Stimulated activated naive CD4-positive, alpha-beta T cell (primary cell): ENCODE measurements around the gene ACSL6.

Experiments
- DNase-seq, 6 experiments: peaks; one replicate each; lab custom pipeline; 2025; lab: John Stamatoyannopoulos, UW

The ACSL6 gene

DNA sequence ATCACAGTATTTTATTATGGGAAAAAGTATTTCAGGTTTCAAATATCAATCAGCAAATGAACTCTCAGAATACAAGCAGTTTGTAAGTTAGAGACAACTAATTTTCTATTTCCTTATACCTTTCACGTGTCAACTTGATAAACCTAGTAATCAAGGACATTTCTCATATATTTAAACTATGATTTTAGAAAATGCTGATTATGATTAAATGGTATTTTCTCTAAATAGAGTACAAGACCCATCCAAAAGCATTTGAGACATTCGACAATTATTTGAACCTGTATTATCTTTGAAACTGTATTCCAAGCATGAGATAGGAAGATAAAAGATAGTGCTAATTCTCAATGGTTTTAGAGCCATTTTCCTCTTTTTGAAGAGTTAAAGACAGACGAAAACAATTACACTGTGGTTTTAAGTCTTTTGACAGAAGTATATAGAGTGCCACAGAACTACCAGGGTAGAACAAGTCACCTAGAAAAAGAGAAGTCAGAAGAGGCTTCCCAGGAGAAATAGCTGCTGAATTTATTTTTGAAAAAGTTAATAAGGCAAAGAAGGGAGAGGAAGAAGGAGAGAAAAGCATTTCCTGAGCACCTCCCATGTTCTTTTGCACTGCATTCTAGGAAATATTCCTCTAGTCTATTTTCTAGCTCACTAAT, 71.6 kb downstream of the ACSL6 start:
- DNase-seq = no peak

DNA sequence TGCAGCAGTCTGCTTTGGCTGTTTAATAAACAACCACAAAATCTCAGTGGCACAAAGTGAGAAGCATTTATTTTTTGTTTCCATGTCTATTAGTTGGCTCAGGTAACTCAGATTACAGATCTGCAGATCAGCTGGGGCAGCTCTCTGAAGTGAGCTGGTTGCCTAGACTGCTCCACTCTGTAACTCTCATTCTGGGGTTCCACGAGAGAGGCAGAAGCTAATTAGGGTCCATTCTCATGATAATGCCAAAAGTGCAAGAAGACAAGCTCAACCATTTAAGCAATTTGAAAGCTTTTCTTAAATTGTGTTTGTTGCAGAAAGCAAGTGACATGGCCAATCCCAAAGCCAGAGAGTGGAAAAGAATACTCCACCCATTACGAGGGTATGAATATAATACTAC, 79.2 kb downstream of the ACSL6 start:
- DNase-seq = no peak

DNA sequence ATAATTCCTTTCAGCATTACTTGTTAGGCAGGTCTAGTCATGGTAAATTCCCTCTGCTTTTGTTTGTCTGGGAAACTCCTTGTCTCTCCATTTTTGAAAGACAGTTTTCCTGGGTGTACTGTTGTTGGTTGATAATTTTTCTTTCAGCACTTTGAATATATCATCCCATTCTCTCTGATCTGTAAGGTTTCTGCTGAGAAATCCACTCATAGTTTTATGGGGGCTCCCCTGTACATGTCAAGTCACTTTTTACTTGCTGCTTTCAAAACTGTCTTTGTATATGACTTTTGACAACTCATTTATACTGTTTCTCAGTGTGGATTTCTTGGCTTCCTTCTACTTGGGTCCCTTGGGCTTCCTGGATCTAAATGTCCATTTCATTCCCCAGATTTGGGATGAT, 82.5 kb downstream of the ACSL6 start:
- no peak for DNase-seq

DNA sequence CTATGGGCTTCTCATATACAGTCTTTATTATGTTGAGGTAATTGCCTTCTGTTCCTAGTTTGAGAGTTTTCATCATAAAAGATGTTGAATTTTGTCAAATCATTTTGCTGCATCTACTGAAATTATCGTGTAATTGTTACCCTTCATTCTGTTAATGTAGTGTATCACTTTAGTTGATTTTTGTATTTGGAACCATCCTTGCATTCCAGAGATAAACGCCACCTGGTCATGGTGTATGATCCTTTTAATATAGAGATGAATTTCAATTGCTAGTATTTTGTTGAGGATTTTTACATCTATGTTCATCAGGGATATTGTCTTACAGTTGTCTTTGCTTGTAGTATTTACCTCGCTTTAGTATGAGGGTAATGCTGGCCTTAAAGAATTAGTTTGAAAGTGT, 85.3 kb downstream of the ACSL6 start:
- DNase-seq = no peak

DNA sequence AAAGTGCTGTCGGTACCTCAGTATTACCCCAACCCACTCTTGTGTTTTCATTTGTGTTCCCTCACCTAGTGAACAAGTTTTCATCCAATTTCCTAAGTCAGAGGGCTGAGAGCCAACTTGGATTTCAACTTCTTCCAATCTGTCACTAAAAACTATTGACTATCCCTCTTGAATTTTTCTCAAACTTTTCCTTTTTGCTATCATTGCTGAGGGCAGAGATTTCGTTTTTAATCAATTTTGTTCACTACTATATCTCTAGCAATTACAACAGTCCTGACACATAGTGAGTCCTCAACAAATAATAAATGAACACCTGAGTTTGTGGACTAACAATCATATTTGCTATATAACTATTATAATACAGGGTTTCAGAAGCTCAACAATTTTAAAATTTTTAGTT, 95.0 kb downstream of the ACSL6 start:
- no peak for DNase-seq

DNA sequence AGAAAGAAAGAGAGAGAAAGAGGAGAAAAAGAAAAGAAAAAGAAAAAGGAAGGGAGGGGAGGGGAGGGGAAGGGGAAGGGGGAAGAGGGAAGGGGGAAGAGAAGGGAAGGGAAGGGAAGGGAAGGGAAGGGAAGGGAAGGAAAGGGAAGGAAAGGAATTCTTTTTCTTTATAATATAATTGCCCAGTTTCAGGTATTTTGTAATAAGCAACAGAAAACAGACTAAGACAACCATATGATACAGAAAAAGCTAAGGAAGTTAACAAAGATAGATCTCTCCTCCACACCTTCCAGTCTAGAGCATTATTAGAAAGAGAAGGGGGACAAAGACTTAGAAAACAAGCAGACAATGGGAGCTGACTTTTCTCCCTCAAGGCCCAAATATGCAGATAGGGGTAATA, 97.0 kb downstream of the ACSL6 start:
- no peak for DNase-seq

DNA sequence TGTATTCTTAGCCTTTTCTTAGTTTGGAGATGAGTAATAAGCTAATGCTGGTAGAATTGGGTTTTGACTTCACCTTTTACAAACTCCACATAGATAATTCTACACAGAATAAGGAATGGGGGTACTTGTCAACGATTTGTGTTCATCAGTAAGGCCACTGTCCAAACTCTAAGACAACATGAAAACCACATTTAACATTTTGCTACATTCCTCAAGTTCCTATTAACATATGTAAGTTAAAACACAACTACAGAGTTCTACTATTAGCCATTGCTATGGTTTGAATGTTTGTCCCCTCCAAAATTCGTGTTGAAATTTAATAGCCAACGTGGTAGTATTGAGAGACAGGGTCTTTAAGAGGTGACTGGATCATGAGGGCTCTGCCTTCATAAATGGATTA, 97.9 kb downstream of the ACSL6 start:
- no peak for DNase-seq

DNA sequence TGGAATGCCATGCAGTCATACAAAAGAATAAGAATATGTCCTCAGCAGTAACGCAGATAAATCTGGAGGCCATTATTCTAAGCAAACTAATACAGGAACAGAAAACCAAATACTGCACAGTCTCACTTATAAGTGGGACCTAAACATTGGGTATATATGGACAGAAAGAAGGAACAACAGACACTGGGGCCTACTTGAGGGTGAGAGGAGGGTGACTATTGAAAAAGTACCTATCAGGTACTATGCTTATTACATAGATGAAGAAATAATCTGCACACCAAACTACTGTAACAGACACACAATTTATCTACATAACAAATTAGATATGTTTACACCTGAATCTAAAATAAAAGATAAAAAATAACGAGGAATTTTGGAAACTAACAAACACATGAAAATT, 104.8 kb downstream of the ACSL6 start:
- no peak for DNase-seq

DNA sequence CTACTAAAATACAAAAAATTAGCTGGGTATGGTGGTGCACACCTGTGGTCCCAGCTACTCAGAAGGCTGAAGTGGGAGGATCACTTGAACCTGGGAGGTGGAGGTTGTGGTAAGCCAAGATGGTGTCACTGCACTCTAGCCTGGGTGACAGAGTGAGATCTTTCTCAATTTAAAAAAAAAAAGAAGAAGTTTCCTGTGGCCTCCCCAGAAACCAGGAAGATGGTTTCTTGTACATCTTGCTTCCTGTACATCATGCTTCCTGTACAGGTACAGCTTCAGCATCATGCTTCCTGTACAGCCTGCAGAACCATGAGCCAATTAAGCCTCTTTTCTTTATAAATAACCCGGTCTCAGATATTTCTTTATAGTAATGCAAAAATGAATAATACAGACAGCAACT, 109.2 kb downstream of the ACSL6 start:
- DNase-seq = peak in 3 of 6 experiments; percentile 10 to 15 (median 14)
